HepG2 (cell line): Measurements from ENCODE around the gene MRPL51. TPM values are rescaled to one million over a fixed set of nuclear protein-coding genes. Genes with fewer than 3 reads are reported as not detected.
A peak's percentile ranks its signal among the peaks of the same experiment; 100 is the strongest.

Experiments used
- FOXJ3 ChIP-seq: sonication (generic); formaldehyde crosslinking; IDR thresholded peaks from 2 replicates; pipeline ENCODE4 v1.4.0; 2020; ENCODE audit warnings: missing genetic modification reagents, mild to moderate bottlenecking, borderline replicate concordance
- HDAC6 ChIP-seq: fragments of 200-600 bp; sonication (generic); IDR thresholded peaks from 2 replicates; pipeline ENCODE4 v1.7.0; 2017; ENCODE audit warnings: mild to moderate bottlenecking, antibody characterized with exemption, low read length, low read depth
- KDM4B ChIP-seq: sonication (generic); formaldehyde crosslinking; IDR thresholded peaks from 2 replicates; pipeline ENCODE4 v1.4.0; 2020; ENCODE audit warnings: missing genetic modification reagents
- MAFK ChIP-seq, 2 experiments: IDR thresholded peaks in 1 of 2; conservative IDR thresholded peaks in 1 of 2; 2 replicates each; pipeline ENCODE4 v1.6.1; 2011; ENCODE audit warnings: improper control_type of control experiment in 2 of 2, low read length in 2 of 2
- MLLT10 ChIP-seq: sonication (generic); formaldehyde crosslinking; IDR thresholded peaks from 2 replicates; pipeline ENCODE4 v1.4.0; 2020; ENCODE audit warnings: missing genetic modification reagents
- NR2F6 ChIP-seq, 2 experiments: IDR thresholded peaks; 2 replicates each; pipeline ENCODE4 v1.6.1; 2016; ENCODE audit warnings: antibody characterized with exemption in 1 of 2, mild to moderate bottlenecking in 1 of 2
- PATZ1 ChIP-seq: sonication (generic); formaldehyde crosslinking; IDR thresholded peaks from 2 replicates; pipeline ENCODE4 v1.4.0; 2020; ENCODE audit warnings: missing genetic modification reagents
- PLRG1 ChIP-seq: fragments of 450-650 bp; conservative IDR thresholded peaks from 2 replicates; pipeline ENCODE4 v1.6.1; 2016
- PRDM10 ChIP-seq: sonication (generic); formaldehyde crosslinking; IDR thresholded peaks from 2 replicates; pipeline ENCODE4 v1.4.0; 2020; ENCODE audit warnings: low read depth, missing genetic modification reagents
- SIN3A ChIP-seq: IDR thresholded peaks from 2 replicates; pipeline ENCODE4 v1.6.1; 2011; ENCODE audit warnings: low read depth, mild to moderate bottlenecking, control low read depth, low read length, borderline replicate concordance
- TBP ChIP-seq: sonication (generic); formaldehyde crosslinking; IDR thresholded peaks from 2 replicates; pipeline ENCODE4 v1.5.0; 2020; ENCODE audit warnings: missing genetic modification reagents
- TBX2 ChIP-seq: sonication (generic); formaldehyde crosslinking; IDR thresholded peaks from 2 replicates; pipeline ENCODE4 v1.5.0; 2020; ENCODE audit warnings: missing genetic modification reagents, mild to moderate bottlenecking, borderline replicate concordance
- ZBTB43 ChIP-seq: sonication (generic); formaldehyde crosslinking; conservative IDR thresholded peaks from 2 replicates; pipeline ENCODE4 v1.4.0; 2020; ENCODE audit warnings: missing genetic modification reagents
- ZNF326 ChIP-seq: sonication (generic); formaldehyde crosslinking; IDR thresholded peaks from 2 replicates; pipeline ENCODE4 v1.4.0; 2020; ENCODE audit warnings: missing genetic modification reagents, borderline replicate concordance
- ZXDC ChIP-seq: sonication (generic); formaldehyde crosslinking; IDR thresholded peaks from 2 replicates; pipeline ENCODE4 v1.5.0; 2020; ENCODE audit warnings: mild to moderate bottlenecking, missing genetic modification reagents
- polyA plus RNA-seq, 8 experiments: library from polyadenylated mRNA; depleted of rRNA in 3 of 8; stranded (reverse) in 7 of 8; unstranded in 1 of 8; fragments of >200 nt; fragmentation: Illumina TruSeq in 4 of 8; extraction: Trizol in 4 of 8; gene quantifications; 2 replicates each; pipeline versions ENCODE4 v1.2.1 to v1.2.3, GENCODE V29; 2011 to 2016; ENCODE audit warnings: low read depth in 4 of 8, missing spikeins in 1 of 8, mixed read lengths in 1 of 8; ENCODE audit not compliant: insufficient read depth in 1 of 8
- total RNA-seq, 5 experiments: library from RNA; depleted of rRNA; stranded (reverse); fragments of >200 nt; fragmentation: Illumina TruSeq; extraction: Trizol; gene quantifications; 2 replicates each; pipeline ENCODE4 v1.2.3, GENCODE V29; 2016; ENCODE audit warnings: low read depth in 1 of 5

The MRPL51 gene
- total and polyA plus RNA-seq, 2 of the 13 experiments (the other 11 are each of a cell fraction or from before 2014, with no cell fraction given), result 64.8 to 278 TPM

GRCh38 chr12:6535697-6535946, 42.6 kb upstream of the MRPL51 start (continued):
- TF ChIP-seq MAFK (conservative IDR thresholded peaks at IDR 0.05 in 1 of 2, IDR thresholded peaks at IDR 0.05 in 1 of 2; ENCODE audit: low read length in 2 of 2) (no peak), PLRG1 (no peak), ZBTB43 (CRISPR knock-in tag) (no peak), SIN3A (0 out of 2 replicates have a peak, but pooled peaks have one; percentile 1), FOXJ3 (CRISPR knock-in tag) (no peak), TBP (CRISPR knock-in tag) (no peak), ZNF326 (no peak), ZXDC (0 out of 2 replicates have a peak, but pooled peaks have one; percentile 6), TBX2 (no peak), HDAC6 (0 out of 2 replicates have a peak, but pooled peaks have one; percentile 31), PATZ1 (CRISPR knock-in tag) (0 out of 2 replicates have a peak, but pooled peaks have one; percentile 4), MLLT10 (CRISPR knock-in tag) (no peak), KDM4B (CRISPR knock-in tag) (no peak), PRDM10 (peak; percentile 9; the same call in 1 of the 2 replicates), NR2F6 (IDR thresholded peaks at IDR 0.05) (no peak), NR2F6 (CRISPR knock-in tag; IDR thresholded peaks at IDR 0.05) (no peak)
